HepG2 (cell line): ENCODE data around the gene SRCAP. TPM values are rescaled to one million over a fixed set of nuclear protein-coding genes. Genes with fewer than 3 reads are reported as not detected.

ENCODE experiments used
- AHR ChIP-seq: IDR thresholded peaks from 2 replicates; pipeline ENCODE4 v1.6.1; 2018; ENCODE audit warnings: missing genetic modification reagents, missing compliant biosample characterization
- BORCS8-MEF2B ChIP-seq: sonication (generic); formaldehyde crosslinking; IDR thresholded peaks from 2 replicates; pipeline ENCODE4 v1.8.0; 2022; ENCODE audit warnings: mild to moderate bottlenecking, missing genetic modification reagents
- DZIP1 ChIP-seq: sonication (generic); formaldehyde crosslinking; IDR thresholded peaks from 2 replicates; pipeline ENCODE4 v1.5.0; 2020; ENCODE audit warnings: mild to moderate bottlenecking, missing genetic modification reagents
- GATA4 ChIP-seq: sonication (generic); IDR thresholded peaks from 2 replicates; pipeline ENCODE4 v1.6.1; 2016; ENCODE audit warnings: antibody characterized with exemption, low read depth, borderline replicate concordance
- HDAC6 ChIP-seq: fragments of 200-600 bp; sonication (generic); IDR thresholded peaks from 2 replicates; pipeline ENCODE4 v1.7.0; 2017; ENCODE audit warnings: mild to moderate bottlenecking, antibody characterized with exemption, low read length, low read depth
- HOXA9 ChIP-seq: sonication (generic); formaldehyde crosslinking; IDR thresholded peaks from 2 replicates; pipeline ENCODE4 v1.8.1; 2022; ENCODE audit warnings: missing genetic modification reagents, mild to moderate bottlenecking, moderate library complexity, borderline replicate concordance
- NCOR1 ChIP-seq: fragments of 200-600 bp; sonication (generic); IDR thresholded peaks from 2 replicates; pipeline ENCODE4 v1.7.0; 2017; ENCODE audit warnings: antibody characterized with exemption, low read length, borderline replicate concordance
- PHF8 ChIP-seq: sonication (generic); formaldehyde crosslinking; IDR thresholded peaks from 2 replicates; pipeline ENCODE4 v1.5.0; 2020; ENCODE audit warnings: missing genetic modification reagents
- TEAD3 ChIP-seq: optimal IDR thresholded peaks from 2 replicates; pipeline ENCODE3; 2016; ENCODE audit warnings: borderline replicate concordance
- U2AF1 ChIP-seq: fragments of 200-400 bp; formaldehyde crosslinking; optimal IDR thresholded peaks from 2 replicates; pipeline ENCODE3; 2017; ENCODE audit warnings: mild to moderate bottlenecking, low read depth, low read length
- ZFP1 ChIP-seq: IDR thresholded peaks from 2 replicates; pipeline ENCODE4 v1.6.1; 2016
- ZFP36 ChIP-seq: fragments of 150-350 bp; IDR thresholded peaks from 2 replicates; pipeline ENCODE4 v1.6.1; 2018; ENCODE audit warnings: borderline replicate concordance, low read length, low read depth; ENCODE audit not compliant: partially characterized antibody
- ZFP62 ChIP-seq: sonication (generic); formaldehyde crosslinking; IDR thresholded peaks from 2 replicates; pipeline ENCODE4 v1.4.0; 2020; ENCODE audit warnings: missing genetic modification reagents
- ZNF142 ChIP-seq: sonication (generic); formaldehyde crosslinking; IDR thresholded peaks from 2 replicates; pipeline ENCODE4 v1.4.0; 2020; ENCODE audit warnings: missing genetic modification reagents
- ZNF143 ChIP-seq: sonication (generic); formaldehyde crosslinking; IDR thresholded peaks from 2 replicates; pipeline ENCODE4 v1.4.0; 2020; ENCODE audit warnings: missing genetic modification reagents
- ZNF446 ChIP-seq: sonication (generic); formaldehyde crosslinking; IDR thresholded peaks from 2 replicates; pipeline ENCODE4 v1.5.0; 2020; ENCODE audit warnings: mild to moderate bottlenecking, missing genetic modification reagents
- ZNF496 ChIP-seq: sonication (generic); formaldehyde crosslinking; IDR thresholded peaks from 2 replicates; pipeline ENCODE4 v1.8.1; 2023; ENCODE audit warnings: mild to moderate bottlenecking, moderate library complexity, missing genetic modification reagents; ENCODE audit not compliant: insufficient replicate concordance
- ZNF569 ChIP-seq: sonication (generic); formaldehyde crosslinking; IDR thresholded peaks from 2 replicates; pipeline ENCODE4 v1.5.0; 2020; ENCODE audit warnings: mild to moderate bottlenecking, missing genetic modification reagents, moderate library complexity, borderline replicate concordance
- ZNF660 ChIP-seq: sonication (generic); formaldehyde crosslinking; IDR thresholded peaks from 2 replicates; pipeline ENCODE4 v1.5.1; 2020; ENCODE audit warnings: mild to moderate bottlenecking, low read depth, missing genetic modification reagents, borderline replicate concordance
- ZNF749 ChIP-seq: sonication (generic); formaldehyde crosslinking; IDR thresholded peaks from 2 replicates; pipeline ENCODE4 v1.8.0; 2022; ENCODE audit warnings: mild to moderate bottlenecking, missing genetic modification reagents, moderate library complexity, borderline replicate concordance
- ZNF879 ChIP-seq: sonication (generic); formaldehyde crosslinking; IDR thresholded peaks from 2 replicates; pipeline ENCODE4 v1.8.1; 2023; ENCODE audit warnings: missing genetic modification reagents
- polyA plus RNA-seq, 8 experiments: library from polyadenylated mRNA; depleted of rRNA in 3 of 8; stranded (reverse) in 7 of 8; unstranded in 1 of 8; fragments of >200 nt; fragmentation: Illumina TruSeq in 4 of 8; extraction: Trizol in 4 of 8; gene quantifications; 2 replicates each; pipeline versions ENCODE4 v1.2.1 to v1.2.3, GENCODE V29; 2011 to 2016; ENCODE audit warnings: low read depth in 4 of 8, missing spikeins in 1 of 8, mixed read lengths in 1 of 8; ENCODE audit not compliant: insufficient read depth in 1 of 8
- total RNA-seq, 5 experiments: library from RNA; depleted of rRNA; stranded (reverse); fragments of >200 nt; fragmentation: Illumina TruSeq; extraction: Trizol; gene quantifications; 2 replicates each; pipeline ENCODE4 v1.2.3, GENCODE V29; 2016; ENCODE audit warnings: low read depth in 1 of 5

The SRCAP gene
- total and polyA plus RNA-seq, 2 of the 13 experiments (the other 11 are each of a cell fraction or from before 2014, with no cell fraction given) = 4.9 to 9.0 TPM

- TF ChIP-seq ZNF142 (CRISPR knock-in tag) = no peak
- peak; percentile 70 for TF ChIP-seq ZNF143 (CRISPR knock-in tag)
- TF ChIP-seq ZFP1 (CRISPR knock-in tag) = 0 out of 2 replicates have a peak, but pooled peaks have one; percentile 42
- TF ChIP-seq HDAC6 = no peak
- no peak for TF ChIP-seq ZNF660 (CRISPR knock-in tag)
- no peak for TF ChIP-seq TEAD3 (CRISPR knock-in tag)
- no peak for TF ChIP-seq GATA4
- no peak for TF ChIP-seq ZNF446 (CRISPR knock-in tag)
- peak; percentile 64; the same call in 1 of the 2 replicates for TF ChIP-seq BORCS8-MEF2B
- no peak for TF ChIP-seq ZFP62 (CRISPR knock-in tag)
- TF ChIP-seq ZNF749 (CRISPR knock-in tag) = no peak
- TF ChIP-seq ZNF569 = no peak
- TF ChIP-seq NCOR1 = peak; percentile 36; the same call in 1 of the 2 replicates
- no peak for TF ChIP-seq ZNF879 (CRISPR knock-in tag)
- TF ChIP-seq PHF8 (CRISPR knock-in tag) = peak; percentile 88
- TF ChIP-seq ZFP36 = no peak
- TF ChIP-seq ZNF496 (CRISPR knock-in tag) = no peak
- TF ChIP-seq U2AF1 = no peak
- no peak for TF ChIP-seq AHR (CRISPR knock-in tag)
- no peak for TF ChIP-seq HOXA9 (CRISPR knock-in tag)
- no peak for TF ChIP-seq DZIP1 (CRISPR knock-in tag)
Observed at GRCh38 chr16:30761928-30762902, 63.2 kb downstream of the SRCAP start, which contains the start of the genes CFAP119 and RNF40 (continued).
